ENCODE results near the gene SLC4A2.
A peak's percentile ranks its signal among the peaks of the same experiment; 100 is the strongest.

SLC4A2 gene

GRCh38 chr7:151087245-151088018 lies 28.0 kb downstream of the SLC4A2 start:
- peak overlapping the region; percentile 79 for H3K4me3 ChIP-seq (replicated peaks; ENCODE audit: low read depth, low read length)
- peak; percentile 62 for DNase-seq (ENCODE audit: low read depth)
- TF ChIP-seq CTCF (IDR thresholded peaks at IDR 0.05; ENCODE audit: low read length, missing control alignments), result no peak

DNA sequence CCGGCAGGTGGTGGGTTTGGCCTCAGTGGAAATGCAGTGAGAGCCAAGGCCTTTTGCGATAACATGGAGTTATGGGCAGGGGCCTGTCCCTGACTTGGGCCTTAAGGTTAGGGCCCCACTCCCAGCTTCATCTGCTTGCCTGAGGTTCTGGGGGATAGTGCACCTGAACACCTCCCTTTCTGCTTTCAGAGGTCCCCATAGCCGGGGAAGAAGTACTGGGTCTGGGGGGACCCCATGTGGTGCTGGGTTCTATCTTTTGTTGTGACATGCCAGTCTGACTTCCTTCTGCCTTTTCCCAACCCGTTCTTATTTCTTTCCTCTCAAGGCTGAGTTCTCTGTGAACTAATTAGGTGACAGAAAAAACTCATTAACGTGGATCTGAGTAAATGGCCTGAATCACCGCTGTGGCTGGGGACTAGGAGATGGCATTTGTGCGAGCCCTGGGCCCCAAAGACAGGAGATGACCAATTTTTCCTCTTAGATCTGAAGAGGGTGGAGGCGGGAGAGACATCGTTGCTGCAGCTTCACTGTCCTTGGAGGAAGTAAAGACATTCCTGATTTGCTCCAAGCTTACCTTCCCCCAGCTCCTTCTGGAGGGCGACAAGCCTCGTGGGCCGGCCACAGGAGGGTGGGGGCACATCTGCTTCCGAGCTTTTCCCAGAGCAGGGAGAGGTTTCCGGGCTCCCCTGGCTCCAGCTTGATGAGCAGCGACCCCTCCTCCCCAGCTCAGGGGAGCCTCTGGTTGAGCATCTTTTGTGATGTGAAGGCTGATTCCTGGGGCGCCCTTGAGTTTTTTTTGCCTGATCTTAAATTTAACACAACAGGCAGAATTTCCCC lies 28.8 kb downstream of the SLC4A2 start:
- peak overlapping the region; percentile 79 for H3K4me3 ChIP-seq (replicated peaks; ENCODE audit: low read depth, low read length)
- TF ChIP-seq CTCF (IDR thresholded peaks at IDR 0.05; ENCODE audit: low read length, missing control alignments), result no peak
- DNase-seq (ENCODE audit: low read depth), result no peak

- DNase-seq (ENCODE audit: low read depth), result peak; percentile 62
- TF ChIP-seq CTCF (IDR thresholded peaks at IDR 0.05; ENCODE audit: low read length, missing control alignments), result no peak
- H3K4me3 ChIP-seq (replicated peaks; ENCODE audit: low read depth, low read length), result peak overlapping the region; percentile 79
These were observed 29.7 kb downstream of the SLC4A2 start for GRCh38 chr7:151088856-151089699.

DNA sequence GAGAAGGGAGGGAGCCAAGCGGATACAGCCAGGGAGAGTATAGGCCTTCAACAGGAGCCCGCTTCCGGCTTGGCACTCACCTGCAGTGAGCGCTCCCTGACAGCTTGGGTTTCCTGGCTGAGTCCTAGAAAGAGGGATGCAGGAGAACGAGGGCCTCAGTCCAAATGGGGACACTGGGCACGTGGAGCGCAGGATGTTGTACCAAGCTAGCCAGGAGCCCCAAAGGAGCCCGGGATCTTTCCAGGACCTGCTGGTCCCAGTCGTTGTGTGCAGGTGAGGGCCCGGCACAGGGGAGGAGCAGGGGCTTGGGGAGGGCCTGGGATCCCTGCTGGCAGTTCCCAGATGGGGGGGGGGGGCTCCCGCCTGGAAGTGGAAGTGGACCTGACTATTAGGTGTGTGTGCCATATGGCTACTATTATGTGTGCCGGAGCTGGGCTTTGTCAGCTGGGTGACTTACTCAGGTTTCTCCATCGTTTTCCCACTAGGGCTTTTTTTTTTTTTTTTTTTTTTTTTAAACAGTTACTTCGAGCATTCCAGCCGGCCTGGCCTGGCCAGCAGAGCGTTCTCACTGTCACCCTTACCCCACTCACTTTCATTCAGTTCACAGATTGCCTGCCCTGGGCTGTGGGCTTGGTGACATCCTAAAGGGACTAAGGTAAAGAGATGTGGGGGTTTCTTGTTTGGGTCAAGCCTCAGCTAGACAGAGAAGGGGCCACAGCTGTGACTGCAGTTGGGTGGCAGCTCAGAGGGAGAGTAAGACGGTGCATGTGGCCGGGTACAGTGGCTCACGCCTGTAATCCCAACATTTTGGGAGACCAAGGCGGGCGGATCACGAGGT lies 30.7 kb downstream of the SLC4A2 start:
- DNase-seq (ENCODE audit: low read depth), result no peak

DNA sequence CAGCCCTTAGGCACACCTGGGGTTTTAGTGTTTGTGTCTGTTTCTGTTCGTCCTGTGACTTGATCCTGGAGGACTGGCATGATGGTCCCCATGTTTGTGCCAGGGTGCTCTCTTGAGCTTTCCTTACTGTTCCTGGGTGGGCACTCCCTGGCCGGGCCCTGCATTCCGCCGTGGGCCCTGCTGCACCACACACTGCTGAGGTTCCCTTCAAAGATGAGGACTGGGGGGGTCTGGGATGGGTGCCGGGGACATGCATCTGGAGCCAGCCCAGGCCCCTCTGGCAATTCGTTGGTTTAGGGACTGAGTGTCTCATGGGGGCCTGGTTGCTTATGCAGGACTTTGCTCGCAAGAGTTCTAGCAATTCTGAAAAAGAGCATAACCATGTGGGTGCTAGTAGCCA lies 31.6 kb downstream of the SLC4A2 start:
- H3K4me3 ChIP-seq (replicated peaks; ENCODE audit: low read depth, low read length), result no peak overlapping the region
- TF ChIP-seq CTCF (IDR thresholded peaks at IDR 0.05; ENCODE audit: low read length, missing control alignments), result no peak
- no peak for DNase-seq (ENCODE audit: low read depth)

More for the DNA sequence above, 30.7 kb downstream of the SLC4A2 start:
- TF ChIP-seq CTCF (IDR thresholded peaks at IDR 0.05; ENCODE audit: low read length, missing control alignments), result no peak
- no peak overlapping the region for H3K4me3 ChIP-seq (replicated peaks; ENCODE audit: low read depth, low read length)

DNA sequence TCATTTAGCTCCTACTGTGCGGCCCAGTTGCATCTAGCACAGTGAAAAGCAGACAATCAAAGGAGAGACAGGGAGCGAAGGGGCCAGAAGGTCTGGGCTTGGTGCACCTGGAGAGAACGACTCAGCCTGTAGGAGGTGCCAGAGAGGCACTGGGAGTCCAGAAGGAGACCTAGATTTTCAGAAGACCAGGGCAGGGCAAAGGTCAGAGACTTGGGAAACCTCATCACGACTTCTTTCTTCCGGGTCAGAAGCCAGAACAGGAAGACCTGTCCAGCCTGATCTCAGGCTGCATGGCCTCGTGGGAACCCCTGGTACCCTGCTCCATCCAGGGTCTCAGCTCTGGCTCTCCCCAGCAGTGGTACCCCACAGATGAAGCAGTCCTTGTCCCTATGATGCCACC lies 32.0 kb downstream of the SLC4A2 start:
- no peak overlapping the region for H3K4me3 ChIP-seq (replicated peaks; ENCODE audit: low read depth, low read length)
- peak; percentile 61 for TF ChIP-seq CTCF (IDR thresholded peaks at IDR 0.05; ENCODE audit: low read length, missing control alignments)
- no peak for DNase-seq (ENCODE audit: low read depth)
